RWPE2 (cell line): ENCODE results near the gene TOMM7.
A peak's percentile ranks its signal among the peaks of the same experiment; 100 is the strongest.
"Not testable (repeated sequence)": the region's sequence is repeated elsewhere in the genome, so short reads cannot be mapped to it uniquely, and the experiment has no call there.

Source experiments
- ATAC-seq: fragments of 200-7000 bp; cut with Tn5 transposase; 3 replicates; pipeline ENCODE4 v1.9.1; 2021; ENCODE audit warnings: low read depth
- DNase-seq: peaks from one replicate; pipeline ENCODE4 v3.0.0-alpha.2; 2020; ENCODE audit warnings: low spot score
- H3K27ac ChIP-seq: fragments of 450-650 bp; 2 replicates; pipeline ENCODE4 v1.5.1; 2017; ENCODE audit warnings: mild to moderate bottlenecking; ENCODE audit not compliant: poor library complexity, severe bottlenecking
- H3K27me3 ChIP-seq: fragments of 250-450 bp; sonication (Bioruptor Pico); 2 replicates; pipeline ENCODE4 v1.5.1; 2021; ENCODE audit warnings: mild to moderate bottlenecking, moderate library complexity; ENCODE audit not compliant: insufficient read depth, poor library complexity, severe bottlenecking
- H3K36me3 ChIP-seq: fragments of 250-450 bp; sonication (Bioruptor Pico); 2 replicates; pipeline ENCODE4 v1.5.1; 2020; ENCODE audit warnings: low read depth, mild to moderate bottlenecking, moderate library complexity
- H3K4me1 ChIP-seq: fragments of 250-450 bp; sonication (Bioruptor Pico); 2 replicates; pipeline ENCODE4 v1.5.1; 2021; ENCODE audit warnings: mild to moderate bottlenecking, moderate library complexity; ENCODE audit not compliant: insufficient read depth, poor library complexity, severe bottlenecking
- H3K4me3 ChIP-seq: fragments of 250-450 bp; sonication (Bioruptor Pico); 2 replicates; pipeline ENCODE4 v1.5.1; 2021; ENCODE audit warnings: mild to moderate bottlenecking, moderate library complexity; ENCODE audit not compliant: severe bottlenecking
- H3K9me3 ChIP-seq: fragments of 250-450 bp; sonication (Bioruptor Pico); 2 replicates; pipeline ENCODE4 v1.5.1; 2021; ENCODE audit warnings: mild to moderate bottlenecking, moderate library complexity; ENCODE audit not compliant: severe bottlenecking
- TF ChIP-seq, protein P1 (sequence below): fragments of 450-650 bp; IDR thresholded peaks from one replicate; pipeline ENCODE4 v1.5.1; 2017; ENCODE audit warnings: mild to moderate bottlenecking, moderate library complexity; ENCODE audit not compliant: poor library complexity, severe bottlenecking

Gene TOMM7

DNA sequence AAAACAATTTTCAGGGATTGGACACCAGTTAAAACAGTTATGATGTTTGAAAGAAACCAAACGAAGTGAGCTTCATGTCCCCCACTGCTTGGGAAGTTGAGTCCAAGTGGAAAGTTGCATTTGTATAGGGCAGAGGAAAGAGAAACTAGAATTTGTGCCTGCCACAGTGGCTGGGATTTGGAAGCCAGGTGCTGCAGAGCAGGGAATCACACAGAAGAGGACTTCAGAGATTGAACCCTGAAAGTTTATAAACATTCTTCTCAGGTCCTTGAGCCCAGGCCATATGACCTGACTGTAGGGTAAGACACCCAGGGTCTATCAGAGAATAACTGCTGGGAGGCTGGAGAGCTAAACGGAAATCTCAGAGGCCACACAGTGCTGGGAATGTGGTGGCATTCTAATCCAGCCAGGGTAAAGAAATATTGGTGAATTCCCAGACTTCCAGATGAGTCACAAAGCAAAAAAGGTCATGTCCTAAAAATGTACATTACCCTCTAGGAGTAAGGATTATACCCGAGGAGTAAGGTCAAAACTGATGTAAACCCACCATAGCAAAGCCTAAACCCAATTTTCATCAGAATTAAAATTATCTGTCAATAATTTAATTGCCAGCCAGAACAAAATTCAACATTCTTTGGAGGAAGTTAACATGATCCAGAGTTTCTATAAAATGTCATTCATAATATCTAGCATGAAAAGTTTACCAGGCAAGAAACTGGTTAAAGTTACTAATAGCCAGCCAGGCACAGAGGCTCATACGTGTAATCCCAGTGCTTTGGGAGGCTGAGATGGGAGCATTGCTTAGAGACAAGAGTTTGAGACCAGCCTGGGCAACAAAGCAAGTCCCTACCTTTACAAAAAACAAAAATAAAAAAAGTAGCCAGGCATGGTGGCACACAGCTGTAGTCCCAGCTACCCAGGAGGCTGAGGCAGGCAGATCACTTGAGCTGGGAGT is 31.2 kb downstream of the TOMM7 start:
- peak; percentile 38; the same call in 1 of the 3 replicates for ATAC-seq
- DNase-seq = no peak
- Histone ChIP-seq H3K27me3 (no peaks in the 10 kb centered on the region), H3K9me3 (no peaks in the 10 kb centered on the region), H3K4me1 (no peaks in the 10 kb centered on the region), H3K27ac (no peak overlapping the region), H3K36me3 (no peaks in the 10 kb centered on the region), H3K4me3 (no peak overlapping the region)
- TF ChIP-seq, protein P1, sequence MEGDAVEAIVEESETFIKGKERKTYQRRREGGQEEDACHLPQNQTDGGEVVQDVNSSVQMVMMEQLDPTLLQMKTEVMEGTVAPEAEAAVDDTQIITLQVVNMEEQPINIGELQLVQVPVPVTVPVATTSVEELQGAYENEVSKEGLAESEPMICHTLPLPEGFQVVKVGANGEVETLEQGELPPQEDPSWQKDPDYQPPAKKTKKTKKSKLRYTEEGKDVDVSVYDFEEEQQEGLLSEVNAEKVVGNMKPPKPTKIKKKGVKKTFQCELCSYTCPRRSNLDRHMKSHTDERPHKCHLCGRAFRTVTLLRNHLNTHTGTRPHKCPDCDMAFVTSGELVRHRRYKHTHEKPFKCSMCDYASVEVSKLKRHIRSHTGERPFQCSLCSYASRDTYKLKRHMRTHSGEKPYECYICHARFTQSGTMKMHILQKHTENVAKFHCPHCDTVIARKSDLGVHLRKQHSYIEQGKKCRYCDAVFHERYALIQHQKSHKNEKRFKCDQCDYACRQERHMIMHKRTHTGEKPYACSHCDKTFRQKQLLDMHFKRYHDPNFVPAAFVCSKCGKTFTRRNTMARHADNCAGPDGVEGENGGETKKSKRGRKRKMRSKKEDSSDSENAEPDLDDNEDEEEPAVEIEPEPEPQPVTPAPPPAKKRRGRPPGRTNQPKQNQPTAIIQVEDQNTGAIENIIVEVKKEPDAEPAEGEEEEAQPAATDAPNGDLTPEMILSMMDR = no peak

DNA sequence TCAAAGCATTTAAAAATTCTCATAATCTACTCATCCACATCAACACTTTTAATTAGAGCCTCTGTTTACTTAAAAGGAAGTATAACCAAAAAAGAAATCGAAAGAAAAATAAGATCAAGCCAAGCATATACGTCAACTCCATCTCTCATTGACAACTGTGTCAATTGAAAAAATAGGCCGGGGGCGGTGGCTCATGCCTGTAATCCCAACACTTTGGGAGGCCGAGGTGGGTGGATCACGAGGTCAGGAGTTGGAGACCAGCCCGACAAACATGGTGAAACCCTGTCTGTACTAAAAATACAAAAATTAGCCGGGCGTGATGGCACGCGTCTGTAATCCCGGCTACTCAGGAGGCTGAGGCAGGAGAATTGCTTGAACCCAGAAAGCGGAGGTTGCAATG is 32.0 kb downstream of the TOMM7 start:
- not testable (repeated sequence) for H3K27ac ChIP-seq, H3K4me3 ChIP-seq, H3K36me3 ChIP-seq, H3K27me3 ChIP-seq, DNase-seq, ATAC-seq, H3K9me3 ChIP-seq, H3K4me1 ChIP-seq

DNA sequence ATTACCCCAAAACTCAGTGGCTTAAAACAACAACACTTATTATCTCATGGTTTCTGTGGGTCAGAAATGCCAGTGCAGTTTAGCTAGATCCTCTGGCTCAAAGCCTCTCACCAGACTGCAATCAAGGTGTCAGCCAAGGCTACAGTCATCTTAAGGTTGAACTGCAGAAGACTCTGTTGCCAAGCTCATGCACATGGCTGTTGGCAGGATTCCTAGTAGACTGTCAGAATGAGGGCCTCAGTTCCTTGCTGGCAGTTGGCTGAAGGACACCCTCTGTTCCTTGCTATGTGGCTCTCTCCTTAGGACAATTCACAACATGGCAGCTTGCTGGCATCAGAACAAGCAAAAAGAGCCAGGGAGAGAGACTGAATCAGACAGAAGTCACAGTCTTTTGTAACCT is 34.7 kb downstream of the TOMM7 start:
- no peak overlapping the region for H3K27ac ChIP-seq
- DNase-seq (no peak), ATAC-seq (no peak)
- no peak overlapping the region for H3K4me3 ChIP-seq
- no peaks in the 10 kb centered on the region for H3K9me3 ChIP-seq
- H3K36me3 ChIP-seq = no peaks in the 10 kb centered on the region
- H3K27me3 ChIP-seq = no peaks in the 10 kb centered on the region
- TF ChIP-seq, protein P1 = no peak
- H3K4me1 ChIP-seq = no peaks in the 10 kb centered on the region

DNA sequence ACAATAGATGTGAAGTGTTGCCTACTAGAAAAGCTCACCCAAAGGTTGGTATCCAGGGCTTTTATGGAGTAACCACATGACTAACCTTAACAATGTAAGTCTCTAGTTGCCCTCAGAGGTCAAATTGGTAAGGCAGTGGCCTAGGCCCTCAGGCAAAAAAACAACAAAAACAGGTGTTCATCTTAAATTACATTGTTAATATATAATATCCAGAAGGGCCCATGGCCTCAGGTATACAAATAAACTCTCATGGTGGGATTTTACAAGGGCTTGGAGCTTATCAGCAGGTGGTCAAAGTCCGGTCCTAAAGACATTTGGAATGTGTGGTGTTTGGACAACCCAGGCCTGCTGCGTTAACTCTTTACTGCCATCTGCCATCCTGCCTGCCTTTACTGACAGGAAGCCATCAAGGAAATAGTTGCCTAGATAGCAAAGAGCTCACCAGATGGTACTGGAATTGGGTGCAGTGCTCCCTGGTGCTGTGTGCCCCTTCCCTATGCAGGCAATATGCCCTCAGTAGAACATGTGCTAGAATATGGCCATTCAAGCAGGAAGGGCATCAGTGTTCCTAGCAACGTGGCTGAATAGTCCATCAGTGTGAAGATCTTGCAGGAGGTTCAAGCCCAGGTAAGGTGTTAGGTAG is 36.2 kb downstream of the TOMM7 start:
- ATAC-seq (no peak), DNase-seq (no peak)
- Histone ChIP-seq H3K9me3 (no peaks in the 10 kb centered on the region), H3K27ac (no peak overlapping the region), H3K4me3 (no peak overlapping the region), H3K27me3 (no peaks in the 10 kb centered on the region), H3K36me3 (no peaks in the 10 kb centered on the region), H3K4me1 (no peaks in the 10 kb centered on the region)
- TF ChIP-seq, protein P1 = no peak

DNA sequence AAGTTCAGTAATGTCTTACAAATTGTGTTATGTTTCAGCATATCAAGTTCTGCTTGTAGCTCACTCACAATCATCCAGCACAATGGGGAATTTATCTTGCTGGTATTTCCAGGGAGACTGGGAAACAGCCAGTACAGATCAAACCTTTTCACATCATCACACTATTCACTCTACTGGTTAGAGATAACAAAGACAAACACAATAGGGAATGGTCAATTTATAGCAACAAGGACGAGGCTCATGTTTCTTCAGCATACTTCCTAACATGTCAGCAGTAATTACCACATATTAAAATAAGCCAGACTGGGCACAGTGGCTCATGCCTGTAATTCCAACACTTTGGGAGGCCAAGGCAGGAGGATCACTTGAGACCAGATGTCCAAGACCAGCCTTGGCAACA is 38.3 kb downstream of the TOMM7 start:
- no peaks in the 10 kb centered on the region for H3K36me3 ChIP-seq
- H3K4me3 ChIP-seq = no peak overlapping the region
- no peak for DNase-seq
- no peaks in the 10 kb centered on the region for H3K9me3 ChIP-seq
- H3K27me3 ChIP-seq = no peaks in the 10 kb centered on the region
- TF ChIP-seq, protein P1 = no peak
- no peaks in the 10 kb centered on the region for H3K4me1 ChIP-seq
- no peak for ATAC-seq
- no peak overlapping the region for H3K27ac ChIP-seq
